Lower lobe of right lung (tissue), 2 donors: ENCODE data around the gene AGBL1. TPM values are rescaled to one million over a fixed set of nuclear protein-coding genes. Genes with fewer than 3 reads are reported as not detected.

Experiments used
- ATAC-seq, 2 donors: fragments of 200-7000 bp; cut with Tn5 transposase; one replicate each; pipeline ENCODE4 v1.9.1; 2020 to 2022; ENCODE audit warnings: mild to moderate bottlenecking in 2 of 2, moderate library complexity in 2 of 2
- DNase-seq: peaks from one replicate; pipeline ENCODE4 v3.0.0-alpha.2; 2020
- H3K27ac ChIP-seq: fragments of 200-600 bp; one replicate; pipeline ENCODE4 v1.8.0; 2022
- H3K27me3 ChIP-seq: fragments of 200-600 bp; one replicate; pipeline ENCODE4 v1.8.0; 2022; ENCODE audit warnings: low read depth
- H3K36me3 ChIP-seq: fragments of 200-600 bp; one replicate; pipeline ENCODE4 v1.8.0; 2022; ENCODE audit warnings: mild to moderate bottlenecking
- H3K4me1 ChIP-seq: fragments of 200-600 bp; one replicate; pipeline ENCODE4 v1.8.0; 2022
- H3K4me3 ChIP-seq: fragments of 200-600 bp; one replicate; pipeline ENCODE4 v1.8.0; 2022; ENCODE audit warnings: mild to moderate bottlenecking
- H3K9me3 ChIP-seq: fragments of 200-600 bp; one replicate; pipeline ENCODE4 v1.8.0; 2022
- intact Hi-C: fragments of 100-400 bp; cut with DNase I; formaldehyde crosslinking; loops from one replicate; pipeline ENCODE4 v1.11.0; 2022
- total RNA-seq: library from RNA; stranded (reverse); fragmentation: NEBNext Ultra II Directional; extraction: Animal tissue kit (Norgen Biotek cat#: 25700); gene quantifications from one replicate; pipeline ENCODE4 v1.2.1, GENCODE V29; 2021
- TF ChIP-seq, protein P1 (sequence below): fragments of 200-600 bp; IDR thresholded peaks from one replicate; pipeline ENCODE4 v1.8.0; 2022; ENCODE audit warnings: antibody characterized with exemption, mild to moderate bottlenecking
- donor health status: DM: no; HTN: yes; CAD: no; lungs with severe emphysema.

Gene AGBL1
- total RNA-seq, 1 donor from 2014 or later = 12.0 TPM

DNA sequence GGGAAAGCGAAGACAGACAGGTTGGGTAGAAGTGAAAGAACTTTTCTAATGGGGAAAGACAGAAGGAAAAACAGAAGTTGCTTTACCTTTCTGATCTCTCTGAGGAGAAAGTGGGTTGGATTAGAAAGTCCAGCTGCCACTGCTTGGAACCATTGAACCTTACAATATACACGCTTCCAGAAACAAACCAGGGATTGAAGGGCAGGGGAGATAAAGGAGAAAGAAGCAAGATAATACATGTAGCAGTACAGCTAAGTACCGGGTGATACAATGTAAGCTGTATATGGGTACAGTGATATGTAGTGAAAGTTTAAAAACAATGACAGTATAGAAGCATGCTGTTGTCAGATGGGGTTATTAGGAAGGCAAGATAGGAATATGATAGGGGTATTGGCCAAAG is 684.4 kb downstream of the AGBL1 start:
- ATAC-seq = no peak
- H3K4me3 ChIP-seq = no peak overlapping the region
- H3K4me1 ChIP-seq = no peaks in the 10 kb centered on the region
- TF ChIP-seq, protein P1, sequence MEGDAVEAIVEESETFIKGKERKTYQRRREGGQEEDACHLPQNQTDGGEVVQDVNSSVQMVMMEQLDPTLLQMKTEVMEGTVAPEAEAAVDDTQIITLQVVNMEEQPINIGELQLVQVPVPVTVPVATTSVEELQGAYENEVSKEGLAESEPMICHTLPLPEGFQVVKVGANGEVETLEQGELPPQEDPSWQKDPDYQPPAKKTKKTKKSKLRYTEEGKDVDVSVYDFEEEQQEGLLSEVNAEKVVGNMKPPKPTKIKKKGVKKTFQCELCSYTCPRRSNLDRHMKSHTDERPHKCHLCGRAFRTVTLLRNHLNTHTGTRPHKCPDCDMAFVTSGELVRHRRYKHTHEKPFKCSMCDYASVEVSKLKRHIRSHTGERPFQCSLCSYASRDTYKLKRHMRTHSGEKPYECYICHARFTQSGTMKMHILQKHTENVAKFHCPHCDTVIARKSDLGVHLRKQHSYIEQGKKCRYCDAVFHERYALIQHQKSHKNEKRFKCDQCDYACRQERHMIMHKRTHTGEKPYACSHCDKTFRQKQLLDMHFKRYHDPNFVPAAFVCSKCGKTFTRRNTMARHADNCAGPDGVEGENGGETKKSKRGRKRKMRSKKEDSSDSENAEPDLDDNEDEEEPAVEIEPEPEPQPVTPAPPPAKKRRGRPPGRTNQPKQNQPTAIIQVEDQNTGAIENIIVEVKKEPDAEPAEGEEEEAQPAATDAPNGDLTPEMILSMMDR = no peak
- intact Hi-C loops = no loop called here
- H3K9me3 ChIP-seq = no peaks in the 10 kb centered on the region
- no peaks in the 10 kb centered on the region for H3K36me3 ChIP-seq
- no peak overlapping the region for H3K27ac ChIP-seq
- H3K27me3 ChIP-seq = no peaks in the 10 kb centered on the region
- no peak for DNase-seq

DNA sequence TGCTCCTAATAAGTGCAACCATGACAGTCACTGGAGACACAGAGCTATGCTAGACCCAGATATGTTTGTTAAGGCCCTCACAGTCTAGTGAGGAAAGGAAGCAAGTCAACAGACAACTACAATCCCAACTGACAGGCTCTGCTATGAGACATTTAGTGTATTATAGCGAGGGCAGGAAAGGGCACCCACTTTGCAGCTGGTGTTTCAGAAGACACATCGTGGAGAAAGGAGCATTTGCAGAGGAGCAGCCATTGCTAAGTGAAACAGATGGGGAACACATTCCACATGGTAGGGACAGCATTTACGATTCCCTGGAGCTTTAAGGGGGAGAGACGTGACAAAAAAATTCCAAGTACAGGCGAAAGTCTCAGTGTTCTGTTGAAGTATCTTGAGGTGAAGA is 685.6 kb downstream of the AGBL1 start:
- no peaks in the 10 kb centered on the region for H3K27me3 ChIP-seq
- intact Hi-C loops = no loop called here
- no peaks in the 10 kb centered on the region for H3K9me3 ChIP-seq
- H3K4me1 ChIP-seq = no peaks in the 10 kb centered on the region
- ATAC-seq (no peak), DNase-seq (no peak)
- TF ChIP-seq, protein P1 = no peak
- no peak overlapping the region for H3K27ac ChIP-seq
- no peak overlapping the region for H3K4me3 ChIP-seq
- H3K36me3 ChIP-seq = no peaks in the 10 kb centered on the region

DNA sequence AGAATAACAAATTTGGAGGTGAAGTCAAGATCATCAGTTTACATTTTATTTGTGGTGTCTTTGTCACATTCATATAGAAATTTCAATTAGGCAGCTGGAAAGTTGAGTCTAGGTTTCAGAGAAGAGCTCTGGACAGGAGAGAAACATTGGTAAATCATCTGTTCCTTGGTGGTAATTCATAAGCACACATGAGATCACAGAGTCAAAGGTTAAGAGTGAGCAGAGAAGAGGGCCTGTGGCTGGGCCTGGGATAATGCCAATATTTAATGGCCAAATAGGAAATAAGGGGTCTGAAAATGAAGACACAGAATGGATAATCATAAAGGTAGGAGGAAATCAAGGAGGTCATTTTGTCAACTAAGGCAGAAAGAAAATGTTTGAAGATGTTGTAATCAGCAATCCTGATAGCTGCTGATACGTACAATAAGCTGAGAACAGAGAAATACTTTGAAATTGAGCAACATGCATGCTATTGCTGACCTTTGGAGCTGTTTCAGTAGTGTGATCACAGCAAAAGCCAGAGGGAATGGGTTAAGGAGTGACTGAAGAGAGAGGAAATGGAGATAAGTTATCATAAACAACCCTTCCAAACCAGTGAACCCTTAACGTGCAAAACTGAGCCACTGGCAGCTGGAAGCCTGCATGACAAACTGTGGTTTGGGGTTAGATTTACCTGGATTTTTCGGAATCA is 692.8 kb downstream of the AGBL1 start:
- no peak overlapping the region for H3K27ac ChIP-seq
- H3K4me1 ChIP-seq = peaks cover 5% of the 10 kb centered on the region
- H3K9me3 ChIP-seq = no peaks in the 10 kb centered on the region
- H3K4me3 ChIP-seq = no peak overlapping the region
- no peaks in the 10 kb centered on the region for H3K27me3 ChIP-seq
- ATAC-seq (peak in 1 of 2 donors; percentile 37), DNase-seq (no peak)
- TF ChIP-seq, protein P1 = no peak
- intact Hi-C loops = no loop called here
- H3K36me3 ChIP-seq = no peaks in the 10 kb centered on the region

DNA sequence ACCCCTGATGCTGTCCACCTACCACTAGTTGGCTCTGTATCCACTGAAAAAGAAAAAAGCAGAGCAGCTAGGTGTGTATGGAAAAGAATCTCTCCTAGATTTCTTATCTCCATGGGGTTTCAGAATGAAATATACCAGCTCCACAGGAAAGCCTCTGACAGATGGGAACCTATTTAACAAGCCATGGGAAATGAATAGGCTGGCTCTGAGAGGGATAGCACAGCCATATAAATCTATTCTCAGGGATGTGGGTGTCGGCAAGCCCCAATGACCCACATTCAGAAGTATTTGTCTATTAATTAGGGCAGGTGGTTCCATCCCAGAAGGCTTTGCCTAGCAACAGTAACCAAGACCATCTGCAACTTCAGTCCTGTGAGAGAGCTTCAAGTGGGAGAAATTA is 694.1 kb downstream of the AGBL1 start:
- Histone ChIP-seq H3K36me3 (no peaks in the 10 kb centered on the region), H3K9me3 (no peaks in the 10 kb centered on the region), H3K4me3 (no peak overlapping the region), H3K27me3 (no peaks in the 10 kb centered on the region), H3K27ac (no peak overlapping the region), H3K4me1 (peaks cover 5% of the 10 kb centered on the region)
- intact Hi-C loops = no loop called here
- ATAC-seq = no peak
- DNase-seq = no peak
- TF ChIP-seq, protein P1 = no peak

DNA sequence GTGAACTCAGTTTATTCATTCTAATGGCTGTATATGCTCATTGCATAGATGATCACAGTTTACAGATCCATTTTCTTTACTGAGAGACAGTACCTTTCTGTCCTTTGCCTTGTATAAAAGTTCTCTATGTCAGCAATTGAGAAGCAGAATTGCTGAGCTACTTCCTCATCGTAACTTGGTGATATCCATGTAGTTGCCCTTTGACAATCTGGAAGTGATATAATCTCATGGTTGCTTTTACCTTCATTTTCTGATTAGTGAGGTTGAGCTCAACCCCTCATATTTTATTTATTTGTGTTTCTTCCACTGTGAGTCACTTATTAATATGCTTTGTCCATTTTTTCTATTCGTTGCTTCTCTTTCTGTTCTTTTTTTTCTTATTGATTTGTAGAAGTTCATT is 696.5 kb downstream of the AGBL1 start:
- DNase-seq (no peak), ATAC-seq (no peak)
- Histone ChIP-seq H3K4me1 (peaks cover 5% of the 10 kb centered on the region), H3K27me3 (no peaks in the 10 kb centered on the region), H3K27ac (no peak overlapping the region), H3K4me3 (no peak overlapping the region), H3K36me3 (no peaks in the 10 kb centered on the region), H3K9me3 (no peaks in the 10 kb centered on the region)
- TF ChIP-seq, protein P1 = no peak
- intact Hi-C loops = no loop called here
